GM12878 (cell line): ENCODE data around the gene TACC2. TPM values are rescaled to one million over a fixed set of nuclear protein-coding genes. Genes with fewer than 3 reads are reported as not detected.

Experiments
- ATAC-seq: fragments of 200-7000 bp; cut with Tn5 transposase; 3 replicates; pipeline ENCODE4 v1.9.1; 2020; ENCODE audit warnings: mild to moderate bottlenecking, moderate library complexity
- BruUV-seq: library from RNA; stranded (reverse); fragments of 400-500 nt; replicated peaks from 2 replicates; lab custom pipeline; 2021; lab: Mats Ljungman, UMichigan
- CTCF ChIA-PET: fragments of 300-600 bp; sonication (Branson Sonifier 250); formaldehyde crosslinking; extraction: SDS; loops from one replicate; lab custom pipeline; 2021; ENCODE audit warnings: inconsistent platforms; lab: Yijun Ruan, JAX
- POLR2A ChIA-PET: fragments of 350-600 bp; formaldehyde crosslinking; extraction: SDS; loops from one replicate; lab custom pipeline; 2021; ENCODE audit warnings: inconsistent platforms; lab: Charles Lee
- RAD21 ChIA-PET: fragments of 300-600 bp; sonication (Branson Sonifier 250); formaldehyde crosslinking; loops from one replicate; lab custom pipeline; 2023; ENCODE audit warnings: antibody characterized with exemption; ENCODE audit not compliant: unreplicated experiment; lab: Charles Lee
- SMC1A ChIA-PET: fragments of 300-600 bp; sonication (Branson Sonifier 250); formaldehyde crosslinking; loops from one replicate; lab custom pipeline; 2023; ENCODE audit not compliant: unreplicated experiment, uncharacterized antibody; lab: Charles Lee
- DNase-seq: peaks from one replicate; pipeline ENCODE4 v3.0.0-alpha.2; 2011; ENCODE audit warnings: low read depth, low spot score
- FAIRE-seq: peaks from 3 replicates; lab custom pipeline; 2011; peaks lifted over from hg19 to GRCh38; lab: Jason Lieb, UNC
- H2AFZ ChIP-seq: 2 replicates; pipeline ENCODE4 v1.6.0; 2011; ENCODE audit warnings: low read depth, low read length, control low read depth; ENCODE audit not compliant: control insufficient read depth
- H3K27ac ChIP-seq: 2 replicates; pipeline ENCODE4 v1.5.1; 2011; ENCODE audit warnings: control low read depth; ENCODE audit not compliant: control insufficient read depth, insufficient read depth
- H3K27me3 ChIP-seq, 2 experiments: replicated peaks in 1 of 2; 2 replicates each; pipeline versions ENCODE4 v1.6.0 to v1.6.1; 2011; ENCODE audit warnings: low read length in 1 of 2; ENCODE audit not compliant: control insufficient read depth in 2 of 2, insufficient read depth in 2 of 2
- H3K36me3 ChIP-seq, 2 experiments: 2 replicates each; pipeline ENCODE4 v1.5.1; 2011; ENCODE audit warnings: low read length in 1 of 2; ENCODE audit not compliant: control insufficient read depth in 2 of 2, insufficient read depth in 2 of 2
- H3K4me1 ChIP-seq: 2 replicates; pipeline ENCODE4 v1.6.1; 2011; ENCODE audit warnings: mild to moderate bottlenecking, low read length, moderate library complexity, mixed read lengths; ENCODE audit not compliant: control insufficient read depth, insufficient read depth
- H3K4me2 ChIP-seq: 2 replicates; pipeline ENCODE4 v1.6.0; 2011; ENCODE audit warnings: control low read depth; ENCODE audit not compliant: control insufficient read depth, insufficient read depth
- H3K4me3 ChIP-seq: fragments of 200-600 bp; sonication (generic); 2 replicates; pipeline ENCODE4 v1.5.1; 2016
- H3K79me2 ChIP-seq: 2 replicates; pipeline ENCODE4 v1.6.0; 2011; ENCODE audit warnings: low read length; ENCODE audit not compliant: control insufficient read depth, insufficient read depth
- H3K9ac ChIP-seq: 2 replicates; pipeline ENCODE4 v1.8.0; 2011; ENCODE audit warnings: low read length, control low read depth, mixed read lengths; ENCODE audit not compliant: control insufficient read depth, insufficient read depth
- H3K9me3 ChIP-seq: replicated peaks from 3 replicates; pipeline ENCODE4 v1.5.1; 2011; ENCODE audit warnings: mild to moderate bottlenecking, low read length; ENCODE audit not compliant: control insufficient read depth, insufficient read depth
- H4K20me1 ChIP-seq: 2 replicates; pipeline ENCODE4 v1.6.0; 2011; ENCODE audit not compliant: control insufficient read depth, insufficient read depth
- ASH2L ChIP-seq: fragments of 300-600, 200-600 bp; sonication (generic); IDR thresholded peaks from 2 replicates; pipeline ENCODE4 v1.6.1; 2017; ENCODE audit warnings: low read depth, mild to moderate bottlenecking, borderline replicate concordance
- BACH1 ChIP-seq: fragments of 450-650 bp; IDR thresholded peaks from 2 replicates; pipeline ENCODE4 v1.6.1; 2017; ENCODE audit warnings: mild to moderate bottlenecking, borderline replicate concordance
- EZH2 ChIP-seq: IDR thresholded peaks from 2 replicates; pipeline ENCODE4 v1.6.1; 2012; ENCODE audit warnings: low read depth, mild to moderate bottlenecking, control low read depth, inconsistent platforms, low read length, borderline replicate concordance; ENCODE audit not compliant: control insufficient read depth
- FOS ChIP-seq: IDR thresholded peaks from 3 replicates; pipeline ENCODE4 v1.6.1; 2011; ENCODE audit warnings: borderline replicate concordance; ENCODE audit not compliant: insufficient read length; ENCODE audit errors: extremely low read depth
- KLF5 ChIP-seq: fragments of 450-650 bp; IDR thresholded peaks from 2 replicates; pipeline ENCODE4 v1.6.1; 2014; ENCODE audit warnings: mild to moderate bottlenecking; ENCODE audit not compliant: partially characterized antibody
- RAD21 ChIP-seq: IDR thresholded peaks from 2 replicates; pipeline ENCODE4 v1.6.1; 2011; ENCODE audit warnings: mild to moderate bottlenecking, low read depth, low read length, moderate library complexity; ENCODE audit not compliant: insufficient read depth
- RCOR1 ChIP-seq: conservative IDR thresholded peaks from 2 replicates; pipeline ENCODE4 v1.6.1; 2012; ENCODE audit warnings: low read depth, low read length, improper control_type of control experiment
- SIN3A ChIP-seq: IDR thresholded peaks from 2 replicates; pipeline ENCODE4 v1.6.1; 2012; ENCODE audit warnings: low read depth, low read length, improper control_type of control experiment
- WRNIP1 ChIP-seq: IDR thresholded peaks from 2 replicates; pipeline ENCODE4 v1.6.1; 2011; ENCODE audit warnings: low read depth, low read length, improper control_type of control experiment, borderline replicate concordance
- ZBED1 ChIP-seq: IDR thresholded peaks from 2 replicates; pipeline ENCODE4 v1.6.1; 2016; ENCODE audit warnings: borderline replicate concordance
- WGBS: methylation state at CpG from one replicate; pipeline ENCODE4 v1.1.6; 2016; ENCODE audit warnings: low lambda C conversion rate; ENCODE audit not compliant: insufficient replicate concordance, insufficient coverage; ENCODE audit errors: missing lambda C conversion rate; 5-methylcytosine and 5-hydroxymethylcytosine counted together
- in situ Hi-C: fragments of 300-500 bp; cut with MboI; formaldehyde crosslinking; loops from 9 replicates; pipeline ENCODE4 v1.14.3; 2018; ENCODE audit warnings: mixed read lengths
- intact Hi-C: fragments of 100-400 bp; cut with micrococcal nuclease; formaldehyde crosslinking; loops from one replicate; pipeline ENCODE4 v1.14.2; 2022; ENCODE audit not compliant: unreplicated experiment
- polyA plus RNA-seq, 11 experiments: library from polyadenylated mRNA; depleted of rRNA in 4 of 11; unstranded in 6 of 11; stranded (reverse) in 5 of 11; fragments of >200 nt; fragmentation: Nextera tagmentation in 4 of 11; fragmentation: Illumina TruSeq in 1 of 11; extraction: Ambion mirVana in 4 of 11; extraction: Trizol in 1 of 11; gene quantifications; 1 replicate in 1 of 11; 2 replicates in 10 of 11; pipeline versions ENCODE4 v1.2.1 to v1.2.3, GENCODE V29; 2011 to 2016; ENCODE audit warnings: inconsistent platforms in 2 of 11, missing spikeins in 2 of 11, low read depth in 1 of 11
- total RNA-seq, 4 experiments: library from RNA; depleted of rRNA in 3 of 4; stranded (reverse); fragments of >200 nt in 3 of 4; fragmentation: Illumina TruSeq in 1 of 4; extraction: Trizol in 1 of 4; gene quantifications; 2 replicates each; pipeline versions ENCODE4 v1.2.1 to v1.2.3, GENCODE V29; 2013 to 2021
- TF ChIP-seq, protein P1 (sequence below): fragments of 450-650 bp; conservative IDR thresholded peaks from 2 replicates; pipeline ENCODE4 v1.6.1; 2017; ENCODE audit warnings: mild to moderate bottlenecking, moderate library complexity
- TF ChIP-seq, protein P2 (sequence below): fragments of 150-350 bp; IDR thresholded peaks from 2 replicates; pipeline ENCODE4 v1.6.1; 2014; ENCODE audit warnings: mild to moderate bottlenecking, low read depth, low read length

TACC2 gene
- total and polyA plus RNA-seq, 10 of the 15 experiments (the other 5 are each of a cell fraction or from before 2014, with no cell fraction given) = 0.07 to 0.64 (median 0.13) TPM; not detected in 5

DNA sequence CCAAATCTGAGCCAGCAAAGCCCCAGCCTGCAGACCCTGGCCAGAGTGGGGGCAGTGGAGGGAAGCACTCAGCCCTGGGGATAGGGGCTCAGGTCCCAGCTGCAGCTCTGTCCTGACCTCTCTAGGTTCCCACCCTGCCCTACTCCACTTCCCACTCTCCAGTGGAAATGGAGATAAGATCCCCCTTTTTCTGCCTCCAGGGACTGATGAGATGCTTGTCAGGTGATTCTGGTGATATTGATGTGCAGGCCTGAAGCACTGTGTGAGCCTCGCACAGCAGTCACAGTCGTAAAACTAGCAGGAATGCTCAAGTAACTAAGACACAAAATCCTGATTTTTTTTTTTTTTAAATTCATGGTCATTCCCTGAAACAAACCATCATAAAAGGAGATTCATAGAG is 227.1 kb downstream of the TACC2 start:
- no peaks in the 10 kb centered on the region for H3K4me1 ChIP-seq
- H3K27ac ChIP-seq = no peak overlapping the region
- H3K27me3 ChIP-seq = no peaks in the 10 kb centered on the region; a peak in 3 of 4 replicates
- H3K4me3 ChIP-seq = no peak overlapping the region
- RAD21 ChIA-PET = no interaction called here
- POLR2A ChIA-PET = no interaction called here
- no peaks in the 10 kb centered on the region for H3K9me3 ChIP-seq
- ATAC-seq = no peak
- CTCF ChIA-PET = no interaction called here
- H3K9ac ChIP-seq = no peak overlapping the region
- H2AFZ ChIP-seq = no peak overlapping the region
- no peaks in the 10 kb centered on the region for H4K20me1 ChIP-seq
- no peaks in the 10 kb centered on the region for H3K36me3 ChIP-seq
- no peak for TF ChIP-seq ASH2L
- no peak for TF ChIP-seq EZH2
- TF ChIP-seq FOS = no peak
- TF ChIP-seq SIN3A = no peak
- TF ChIP-seq, protein P1, sequence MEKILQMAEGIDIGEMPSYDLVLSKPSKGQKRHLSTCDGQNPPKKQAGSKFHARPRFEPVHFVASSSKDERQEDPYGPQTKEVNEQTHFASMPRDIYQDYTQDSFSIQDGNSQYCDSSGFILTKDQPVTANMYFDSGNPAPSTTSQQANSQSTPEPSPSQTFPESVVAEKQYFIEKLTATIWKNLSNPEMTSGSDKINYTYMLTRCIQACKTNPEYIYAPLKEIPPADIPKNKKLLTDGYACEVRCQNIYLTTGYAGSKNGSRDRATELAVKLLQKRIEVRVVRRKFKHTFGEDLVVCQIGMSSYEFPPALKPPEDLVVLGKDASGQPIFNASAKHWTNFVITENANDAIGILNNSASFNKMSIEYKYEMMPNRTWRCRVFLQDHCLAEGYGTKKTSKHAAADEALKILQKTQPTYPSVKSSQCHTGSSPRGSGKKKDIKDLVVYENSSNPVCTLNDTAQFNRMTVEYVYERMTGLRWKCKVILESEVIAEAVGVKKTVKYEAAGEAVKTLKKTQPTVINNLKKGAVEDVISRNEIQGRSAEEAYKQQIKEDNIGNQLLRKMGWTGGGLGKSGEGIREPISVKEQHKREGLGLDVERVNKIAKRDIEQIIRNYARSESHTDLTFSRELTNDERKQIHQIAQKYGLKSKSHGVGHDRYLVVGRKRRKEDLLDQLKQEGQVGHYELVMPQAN = no peak
- no peaks in the 10 kb centered on the region for H3K79me2 ChIP-seq
- BruUV-seq = no TSS peak
- H3K4me2 ChIP-seq = no peak overlapping the region
- in situ Hi-C loops = no loop called here
- SMC1A ChIA-PET = no interaction called here
- 0% methylated on average over 2 of the region's 2 CpGs for WGBS
- DNase-seq = no peak
- no peak for FAIRE-seq
- intact Hi-C loops = no loop called here

DNA sequence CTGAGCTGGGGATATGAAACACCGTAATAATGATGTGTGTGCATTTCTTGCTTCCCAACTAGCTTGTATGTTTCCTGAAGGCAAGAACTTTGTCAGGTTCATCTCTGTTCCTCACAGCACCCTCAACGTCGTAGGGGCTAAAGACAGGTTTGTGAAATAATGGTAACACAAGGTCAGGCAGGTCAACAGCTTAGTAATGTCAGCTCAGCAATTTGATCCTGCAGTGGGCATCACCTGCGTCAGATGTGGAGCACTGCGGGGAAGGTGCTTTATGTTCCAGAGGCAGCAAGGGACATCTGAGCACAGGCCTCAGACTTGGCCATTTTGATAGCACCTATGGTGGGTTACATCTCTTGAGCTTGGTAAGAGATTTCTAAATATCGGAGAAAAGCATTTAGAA is 230.4 kb downstream of the TACC2 start:
- BruUV-seq = no TSS peak
- Histone ChIP-seq H3K9me3 (no peaks in the 10 kb centered on the region), H3K4me1 (no peaks in the 10 kb centered on the region), H3K79me2 (no peaks in the 10 kb centered on the region), H3K4me3 (no peak overlapping the region), H2AFZ (no peak overlapping the region), H3K4me2 (no peak overlapping the region), H3K27me3 (no peaks in the 10 kb centered on the region; a peak in 1 of 4 replicates), H3K36me3 (no peaks in the 10 kb centered on the region), H3K9ac (no peak overlapping the region), H3K27ac (no peak overlapping the region), H4K20me1 (no peaks in the 10 kb centered on the region)
- WGBS = 38% methylated on average over 6 of the region's 6 CpGs
- DNase-seq (no peak), ATAC-seq (no peak), FAIRE-seq (no peak)
- ChIA-PET SMC1A (no interaction called here), RAD21 (no interaction called here), POLR2A (no interaction called here), CTCF (no interaction called here)
- TF ChIP-seq, protein P1 = no peak
- TF ChIP-seq WRNIP1 = no peak
- no peak for TF ChIP-seq RCOR1
- TF ChIP-seq, protein P2, sequence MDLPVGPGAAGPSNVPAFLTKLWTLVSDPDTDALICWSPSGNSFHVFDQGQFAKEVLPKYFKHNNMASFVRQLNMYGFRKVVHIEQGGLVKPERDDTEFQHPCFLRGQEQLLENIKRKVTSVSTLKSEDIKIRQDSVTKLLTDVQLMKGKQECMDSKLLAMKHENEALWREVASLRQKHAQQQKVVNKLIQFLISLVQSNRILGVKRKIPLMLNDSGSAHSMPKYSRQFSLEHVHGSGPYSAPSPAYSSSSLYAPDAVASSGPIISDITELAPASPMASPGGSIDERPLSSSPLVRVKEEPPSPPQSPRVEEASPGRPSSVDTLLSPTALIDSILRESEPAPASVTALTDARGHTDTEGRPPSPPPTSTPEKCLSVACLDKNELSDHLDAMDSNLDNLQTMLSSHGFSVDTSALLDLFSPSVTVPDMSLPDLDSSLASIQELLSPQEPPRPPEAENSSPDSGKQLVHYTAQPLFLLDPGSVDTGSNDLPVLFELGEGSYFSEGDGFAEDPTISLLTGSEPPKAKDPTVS = no peak
- TF ChIP-seq RAD21 = no peak
- no peak for TF ChIP-seq ZBED1
- no peak for TF ChIP-seq KLF5
- TF ChIP-seq BACH1 = no peak
- TF ChIP-seq FOS = no peak
- TF ChIP-seq ASH2L = no peak
- in situ Hi-C loops (no loop called here), intact Hi-C loops (no loop called here)
